ENCODE data around the gene FAM43A.

FAM43A gene

GRCh38 chr3:194714564-194714963 lies 28.9 kb downstream of the FAM43A start:
- ATAC-seq (peak; percentile 15), DNase-seq (no peak)
- Mint-ChIP-seq H3K9me3 (no peaks in the 10 kb centered on the region), H3K4me1 (no peaks in the 10 kb centered on the region), H3K27me3 (no peaks in the 10 kb centered on the region), H3K27ac (no peak overlapping the region), H3K4me3 (no peak overlapping the region)

DNA sequence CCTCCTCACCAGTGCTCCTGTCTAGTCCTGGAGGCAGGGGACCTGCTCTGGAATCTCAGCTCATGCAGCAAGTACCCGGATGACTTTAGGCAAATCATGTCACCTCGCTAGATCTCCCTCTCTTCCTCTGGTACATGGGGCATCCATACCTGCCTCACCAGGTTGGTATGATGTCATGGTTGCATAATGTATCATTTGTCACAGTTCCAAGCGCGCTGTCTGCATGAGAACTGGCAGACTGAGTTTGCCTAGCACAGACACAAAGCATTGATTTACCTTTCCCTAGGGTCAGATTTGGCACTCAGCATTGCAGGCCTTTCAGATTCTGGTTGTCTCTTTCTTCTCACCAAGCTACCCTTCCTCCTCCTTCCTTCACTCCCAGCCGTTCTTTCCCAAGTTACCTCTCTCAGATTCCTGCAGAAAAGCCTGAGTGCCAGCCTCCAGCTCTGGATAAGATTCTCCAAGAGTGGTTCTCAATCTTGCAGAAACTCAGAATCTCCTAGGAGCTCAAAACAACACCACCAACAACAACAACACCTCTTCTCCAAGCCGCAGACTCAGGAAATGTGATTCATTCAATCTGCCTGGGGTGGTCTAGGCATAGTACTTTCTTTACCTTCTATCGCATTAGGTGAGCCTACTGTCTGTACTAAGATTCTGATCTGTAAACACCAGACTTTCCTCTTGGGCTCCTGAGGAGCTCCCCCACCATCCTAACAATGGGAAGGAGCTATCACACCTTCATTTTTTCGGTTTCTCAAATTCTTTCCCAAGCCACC lies 29.5 kb downstream of the FAM43A start:
- H3K4me1 Mint-ChIP-seq = no peaks in the 10 kb centered on the region
- H3K9me3 Mint-ChIP-seq = no peaks in the 10 kb centered on the region
- no peaks in the 10 kb centered on the region for H3K27me3 Mint-ChIP-seq
- ATAC-seq (no peak), DNase-seq (no peak)
- H3K27ac Mint-ChIP-seq = no peak overlapping the region
- no peak overlapping the region for H3K4me3 Mint-ChIP-seq

DNA sequence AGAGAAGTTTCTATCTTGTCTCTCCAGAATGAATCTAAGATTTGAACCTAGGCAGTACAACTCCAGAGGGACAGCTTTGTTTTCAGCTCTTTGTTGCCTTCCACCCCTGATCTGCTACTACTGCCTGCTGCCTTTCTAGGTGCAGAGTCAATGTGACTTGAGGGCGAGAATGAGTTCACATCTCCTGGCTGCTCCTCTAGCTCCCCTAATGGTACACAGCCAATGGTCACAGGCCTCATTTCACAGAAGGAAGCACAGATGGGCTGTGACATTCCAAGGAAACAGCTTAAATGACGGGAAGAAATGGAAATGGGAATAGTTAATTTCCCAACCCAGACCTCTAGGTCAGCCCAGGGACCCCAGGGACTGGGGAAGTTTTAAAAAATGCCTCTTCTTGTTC lies 32.4 kb downstream of the FAM43A start:
- H3K4me3 Mint-ChIP-seq = no peak overlapping the region
- ATAC-seq = no peak
- no peaks in the 10 kb centered on the region for H3K4me1 Mint-ChIP-seq
- no peak for DNase-seq
- no peak overlapping the region for H3K27ac Mint-ChIP-seq
- H3K9me3 Mint-ChIP-seq = no peaks in the 10 kb centered on the region
- H3K27me3 Mint-ChIP-seq = no peaks in the 10 kb centered on the region

- peak overlapping the region in 1 of 2 donors; percentile 75 for H3K27ac Mint-ChIP-seq
- ATAC-seq (no peak), DNase-seq (no peak)
- no peaks in the 10 kb centered on the region for H3K4me1 Mint-ChIP-seq
- no peaks in the 10 kb centered on the region for H3K27me3 Mint-ChIP-seq
- H3K4me3 Mint-ChIP-seq = no peak overlapping the region
- no peaks in the 10 kb centered on the region for H3K9me3 Mint-ChIP-seq
Measured at GRCh38 chr3:194720048-194720447, 34.4 kb downstream of the FAM43A start.

DNA sequence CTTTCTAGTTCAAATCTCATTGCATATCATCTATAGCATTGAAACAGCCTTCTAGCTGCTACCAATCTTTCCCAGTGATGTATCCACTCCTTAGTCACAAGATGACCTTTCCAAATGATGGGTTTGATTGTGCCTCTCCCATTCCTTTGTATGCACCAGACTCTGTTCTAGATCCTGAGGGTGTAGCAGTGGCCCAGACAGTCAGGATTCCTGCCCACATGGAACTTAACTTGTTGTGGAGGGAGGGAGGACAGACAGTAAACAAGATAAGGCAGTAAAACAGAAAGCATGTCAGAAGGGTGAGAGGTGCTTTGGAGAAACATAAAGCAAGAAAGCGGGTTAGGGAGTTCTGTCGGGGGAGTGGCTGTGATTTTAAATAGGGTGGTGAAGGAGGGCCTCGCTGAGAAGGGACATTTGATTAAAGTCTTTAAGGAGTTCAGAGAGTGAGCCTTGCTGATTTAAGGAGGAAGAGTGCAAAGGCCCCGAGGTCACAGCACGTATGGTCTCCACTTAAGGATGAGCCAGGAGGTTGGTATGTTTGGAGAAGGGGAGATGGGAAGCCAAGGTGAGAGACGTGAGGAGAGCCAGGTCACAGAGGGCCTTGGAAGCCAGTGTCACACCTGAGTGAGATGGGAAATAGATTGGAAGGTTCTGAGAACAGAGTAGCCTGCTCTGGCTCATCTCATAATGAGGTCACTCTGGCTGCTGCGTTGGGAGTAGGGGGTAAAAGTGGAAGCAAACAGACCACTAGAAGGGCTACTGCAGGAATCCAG lies 38.3 kb downstream of the FAM43A start:
- ATAC-seq (no peak), DNase-seq (no peak)
- Mint-ChIP-seq H3K4me1 (no peaks in the 10 kb centered on the region), H3K27ac (peak overlapping the region in 1 of 2 donors; percentile 8), H3K4me3 (no peak overlapping the region), H3K9me3 (no peaks in the 10 kb centered on the region), H3K27me3 (no peaks in the 10 kb centered on the region)

- DNase-seq = no peak
- Mint-ChIP-seq H3K9me3 (no peaks in the 10 kb centered on the region), H3K4me3 (no peak overlapping the region), H3K27me3 (no peaks in the 10 kb centered on the region), H3K4me1 (no peaks in the 10 kb centered on the region), H3K27ac (no peak overlapping the region)
- ATAC-seq = no peak
Measured at GRCh38 chr3:194725346-194725745, 39.7 kb downstream of the FAM43A start.

DNA sequence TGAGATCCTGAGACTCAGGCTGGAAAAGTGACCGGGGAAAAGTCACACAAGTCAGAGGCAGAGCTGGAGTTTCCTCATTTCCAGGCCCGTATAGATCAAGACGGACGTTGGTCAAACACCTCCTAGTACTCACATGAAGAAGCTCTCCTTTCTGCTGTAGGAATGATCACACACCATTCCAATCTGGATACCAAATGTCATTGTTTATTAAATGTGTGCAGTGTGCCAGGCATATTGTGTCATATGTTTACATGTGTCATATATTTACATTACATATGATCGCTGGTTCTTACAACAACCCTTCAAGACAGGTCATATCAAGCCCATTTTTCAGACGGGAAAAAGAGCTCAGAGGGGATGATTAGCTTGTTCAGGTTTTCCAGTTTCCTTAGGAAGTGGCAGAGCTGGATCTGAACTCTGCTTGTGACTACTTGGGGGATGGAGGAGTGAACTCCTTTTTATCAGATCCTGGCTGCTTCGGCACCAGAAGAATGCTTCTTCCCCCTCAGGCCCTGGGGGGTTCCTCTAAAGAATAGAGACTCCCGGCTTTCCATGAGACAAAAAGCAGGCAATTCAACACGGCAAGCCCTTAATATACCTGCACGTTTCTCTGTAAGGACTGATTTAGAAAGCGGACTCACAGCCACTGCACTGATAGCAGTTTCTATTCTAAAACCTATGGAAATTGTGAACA lies 41.9 kb downstream of the FAM43A start:
- DNase-seq (no peak), ATAC-seq (no peak)
- peak overlapping the region in 1 of 2 donors; percentile 2 for H3K27ac Mint-ChIP-seq
- H3K4me1 Mint-ChIP-seq = no peaks in the 10 kb centered on the region
- H3K9me3 Mint-ChIP-seq = no peaks in the 10 kb centered on the region
- no peak overlapping the region for H3K4me3 Mint-ChIP-seq
- H3K27me3 Mint-ChIP-seq = peaks cover 16% of the 10 kb centered on the region

GRCh38 chr3:194728986-194729385 lies 43.3 kb downstream of the FAM43A start:
- Mint-ChIP-seq H3K27ac (no peak overlapping the region), H3K27me3 (peaks cover 20% of the 10 kb centered on the region), H3K4me3 (no peak overlapping the region), H3K9me3 (no peaks in the 10 kb centered on the region), H3K4me1 (no peaks in the 10 kb centered on the region)
- ATAC-seq (no peak), DNase-seq (no peak)

DNA sequence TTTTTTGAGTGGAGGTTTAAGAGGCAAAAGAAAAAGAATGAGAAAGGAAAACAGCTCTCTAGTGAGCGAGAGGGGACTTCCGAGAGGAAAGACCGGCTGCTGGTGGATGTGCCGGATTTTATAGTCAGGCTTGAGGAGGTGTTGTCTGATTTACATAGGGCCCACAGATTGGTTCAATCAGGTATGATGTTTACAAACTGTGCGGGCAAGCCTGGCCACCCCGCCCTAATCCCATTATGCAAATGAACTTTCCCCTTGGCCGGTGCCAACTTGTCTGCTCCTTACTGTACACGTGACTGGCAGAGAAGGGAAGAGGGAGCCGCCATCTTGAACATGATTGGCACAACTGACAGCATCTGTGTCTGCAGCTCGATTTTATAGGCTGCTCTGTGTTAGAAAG lies 44.7 kb downstream of the FAM43A start:
- DNase-seq (no peak), ATAC-seq (no peak)
- Mint-ChIP-seq H3K4me1 (no peaks in the 10 kb centered on the region), H3K27ac (no peak overlapping the region), H3K9me3 (no peaks in the 10 kb centered on the region), H3K27me3 (peaks cover 20% of the 10 kb centered on the region), H3K4me3 (no peak overlapping the region)

- Mint-ChIP-seq H3K27me3 (peaks cover 20% of the 10 kb centered on the region), H3K27ac (no peak overlapping the region), H3K9me3 (no peaks in the 10 kb centered on the region), H3K4me1 (no peaks in the 10 kb centered on the region), H3K4me3 (no peak overlapping the region)
- DNase-seq (no peak), ATAC-seq (no peak)
Measured at GRCh38 chr3:194731506-194732073, 45.9 kb downstream of the FAM43A start.

DNA sequence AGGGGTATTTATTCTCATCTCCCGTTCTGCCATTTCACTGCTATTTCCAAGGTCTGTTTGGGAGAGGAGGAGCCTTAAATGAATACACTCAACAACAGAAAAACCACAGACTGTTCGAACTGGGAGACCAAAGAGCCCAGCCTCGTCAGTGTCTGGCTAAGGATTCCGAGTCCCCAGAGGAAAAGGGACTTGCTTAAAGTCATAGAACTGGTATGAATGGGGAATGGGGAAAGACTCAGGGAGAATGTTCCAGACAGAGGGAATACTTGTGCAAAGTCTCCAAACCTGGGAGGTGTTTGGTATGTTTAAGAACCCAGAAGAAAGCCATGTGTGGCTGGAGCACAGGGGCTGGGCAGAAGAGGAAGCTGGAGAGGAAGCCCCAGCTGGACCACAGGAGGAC lies 46.9 kb downstream of the FAM43A start:
- no peak for ATAC-seq
- H3K4me1 Mint-ChIP-seq = no peaks in the 10 kb centered on the region
- H3K4me3 Mint-ChIP-seq = no peak overlapping the region
- no peaks in the 10 kb centered on the region for H3K9me3 Mint-ChIP-seq
- H3K27me3 Mint-ChIP-seq = peaks cover 20% of the 10 kb centered on the region
- no peak overlapping the region for H3K27ac Mint-ChIP-seq
- no peak for DNase-seq

GRCh38 chr3:194736277-194736895 lies 50.7 kb downstream of the FAM43A start:
- no peak for ATAC-seq
- Mint-ChIP-seq H3K4me1 (no peaks in the 10 kb centered on the region), H3K27ac (no peak overlapping the region), H3K4me3 (no peak overlapping the region), H3K27me3 (peaks cover 12% of the 10 kb centered on the region), H3K9me3 (no peaks in the 10 kb centered on the region)
- no peak for DNase-seq

DNA sequence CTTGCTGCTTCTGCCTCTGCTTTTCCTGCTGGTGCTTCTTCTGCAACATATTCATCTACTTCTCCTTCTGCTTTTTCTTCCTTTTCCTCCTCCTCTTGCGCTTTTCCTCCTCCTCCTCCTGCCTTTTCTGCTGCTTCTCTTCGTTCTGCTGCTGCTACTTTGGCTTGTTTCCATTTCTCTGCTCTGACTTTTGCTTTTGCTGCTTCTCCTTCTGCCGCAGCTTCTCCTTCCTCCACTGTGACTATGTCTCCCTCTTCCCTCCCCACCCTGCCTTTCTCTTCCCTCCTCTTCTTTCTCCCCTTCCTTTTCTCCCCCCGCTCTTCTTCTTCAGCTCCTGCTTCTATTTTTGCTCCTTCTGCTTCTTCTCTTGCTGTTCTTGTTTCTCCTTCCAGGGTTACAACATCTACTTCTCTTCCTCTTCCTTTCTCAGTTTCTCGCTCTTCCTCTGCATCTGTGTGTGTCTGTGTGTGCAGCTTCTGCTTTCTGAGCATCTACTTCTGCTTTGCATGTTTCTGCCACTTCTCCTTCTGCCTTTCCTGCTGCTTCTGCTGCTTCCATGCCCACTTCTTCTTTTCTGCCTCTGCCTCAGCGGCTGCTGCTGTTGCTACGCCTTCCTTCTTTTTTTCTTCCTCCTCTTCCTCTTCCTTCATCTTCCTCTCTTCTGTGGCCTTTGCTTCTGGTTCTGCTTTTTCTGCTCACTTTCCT lies 51.4 kb downstream of the FAM43A start:
- ATAC-seq (no peak), DNase-seq (no peak)

More for the DNA sequence above, 51.4 kb downstream of the FAM43A start:
- H3K9me3 Mint-ChIP-seq = no peaks in the 10 kb centered on the region
- peaks cover 7% of the 10 kb centered on the region for H3K27me3 Mint-ChIP-seq
- H3K27ac Mint-ChIP-seq = no peak overlapping the region
- no peaks in the 10 kb centered on the region for H3K4me1 Mint-ChIP-seq
- no peak overlapping the region for H3K4me3 Mint-ChIP-seq

All from stimulated activated naive CD8-positive, alpha-beta T cell treated with anti-CD3 and anti-CD28 coated beads, Interleukin-15, amount 100 ng/mL, for 72 hours (primary cell).